DMS53 (cell line): ENCODE measurements around the gene KIAA1614.
A peak's percentile ranks its signal among the peaks of the same experiment; 100 is the strongest.

Experiments
- DNase-seq: peaks from one replicate; lab custom pipeline; 2025; lab: John Stamatoyannopoulos, UW

Gene KIAA1614

DNA sequence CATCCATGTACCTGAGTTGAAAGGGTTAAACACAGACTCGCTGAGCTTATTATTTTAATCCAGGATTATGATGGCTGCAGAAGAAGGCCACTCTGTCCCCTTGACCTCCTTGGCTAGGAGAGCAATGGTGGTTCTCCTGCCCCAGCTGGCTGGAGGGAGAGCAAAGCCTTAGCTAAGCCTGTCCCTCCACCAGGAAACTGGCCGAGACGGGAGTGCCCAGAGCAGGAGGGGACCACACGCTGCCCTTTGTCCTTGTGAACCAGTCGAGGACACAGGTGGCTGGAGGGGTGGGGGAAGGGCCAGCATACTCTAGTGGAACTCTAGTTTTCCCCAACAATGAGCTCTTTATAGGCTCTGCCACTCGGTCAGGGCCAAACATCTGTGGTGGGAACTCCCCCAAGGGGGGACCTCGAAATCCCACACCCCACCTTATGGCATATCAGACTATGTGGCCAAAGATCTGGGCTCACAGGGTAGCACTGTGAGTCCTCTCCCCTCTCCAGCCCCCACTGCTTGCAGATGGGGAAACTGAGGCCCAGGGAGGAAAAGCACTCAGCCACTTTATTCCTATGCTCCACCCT, 12.9 kb downstream of the KIAA1614 start:
- no peak for DNase-seq

DNA sequence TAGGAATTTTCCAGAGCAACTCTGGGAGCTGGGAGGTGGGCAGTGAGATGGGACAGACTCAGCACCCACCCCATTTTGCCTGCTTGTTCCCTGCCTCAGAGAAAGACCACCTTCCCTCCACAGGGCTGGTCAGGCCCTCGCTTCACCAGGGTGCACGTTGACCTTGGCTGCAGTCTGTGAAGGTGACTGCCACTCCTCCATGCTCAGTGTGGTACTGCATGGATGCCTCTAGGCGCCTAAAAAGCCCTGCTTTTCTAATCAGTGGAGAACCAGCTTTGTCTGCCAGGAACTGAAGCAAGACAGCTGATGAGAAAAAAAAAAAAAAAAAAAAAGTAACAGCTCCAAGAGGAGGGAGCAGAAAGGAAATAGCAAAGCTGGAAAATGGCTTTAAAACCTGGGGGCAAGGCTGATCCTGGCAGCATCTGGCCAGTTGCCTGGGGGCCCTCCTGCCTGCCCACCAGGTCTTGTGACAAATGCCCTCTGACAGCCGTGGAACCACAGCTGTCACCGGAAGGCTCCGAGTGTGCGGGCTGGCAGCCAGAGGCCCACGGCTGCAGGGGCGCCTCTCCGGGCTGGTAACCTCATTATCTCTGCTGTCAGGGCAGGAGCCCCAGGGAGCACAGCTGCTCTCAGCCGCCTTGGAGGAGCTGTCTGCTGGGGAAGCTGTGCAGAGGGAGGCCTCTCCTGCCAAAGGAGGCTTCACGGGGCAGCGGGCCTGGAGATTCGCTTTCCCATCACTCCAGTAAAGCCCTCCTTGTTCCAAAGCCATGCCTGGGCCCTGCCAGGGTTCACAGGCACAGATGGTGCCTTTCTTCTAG, 13.7 kb downstream of the KIAA1614 start:
- DNase-seq, result peak; percentile 22

DNA sequence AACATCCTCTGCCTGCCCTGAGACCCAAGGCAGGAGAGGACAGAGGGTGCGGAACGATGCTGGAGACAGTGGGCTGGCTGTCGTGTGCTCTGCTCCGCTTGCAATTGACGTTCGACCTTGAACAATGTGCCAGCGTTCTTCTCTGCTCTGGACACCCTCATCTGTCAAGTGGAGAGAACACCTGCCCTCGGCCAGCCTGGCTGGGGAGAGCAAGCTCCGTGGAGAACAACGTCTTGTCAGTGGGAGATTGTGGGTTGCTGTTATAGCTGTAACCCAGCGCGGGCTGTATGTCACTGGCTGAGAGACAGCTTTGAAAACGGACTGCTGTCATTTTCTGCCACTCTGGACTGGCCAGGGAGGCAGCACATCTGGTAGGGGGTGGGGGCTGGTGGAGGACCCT, 14.7 kb downstream of the KIAA1614 start:
- DNase-seq, result peak; percentile 62

DNA sequence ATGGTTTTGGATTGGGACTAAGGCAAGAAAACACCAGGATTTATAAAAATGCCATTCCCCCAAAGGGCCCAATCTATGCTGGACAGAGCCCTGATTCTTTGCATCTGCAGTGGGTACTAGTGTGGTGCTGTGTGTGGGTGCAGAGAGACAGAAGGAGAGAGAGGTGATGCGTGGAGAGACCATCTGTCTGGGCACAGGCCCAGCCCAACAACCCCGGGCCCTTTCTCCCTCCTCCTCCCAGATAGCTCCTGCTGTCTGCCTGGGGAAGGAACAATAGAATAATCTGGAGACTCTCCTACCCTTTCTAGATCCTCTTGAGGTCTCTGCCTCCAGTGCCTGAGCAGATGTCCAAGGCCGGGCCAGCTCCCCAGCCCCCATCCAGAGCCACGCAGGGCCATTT, 15.1 kb downstream of the KIAA1614 start:
- peak; percentile 37 for DNase-seq

DNA sequence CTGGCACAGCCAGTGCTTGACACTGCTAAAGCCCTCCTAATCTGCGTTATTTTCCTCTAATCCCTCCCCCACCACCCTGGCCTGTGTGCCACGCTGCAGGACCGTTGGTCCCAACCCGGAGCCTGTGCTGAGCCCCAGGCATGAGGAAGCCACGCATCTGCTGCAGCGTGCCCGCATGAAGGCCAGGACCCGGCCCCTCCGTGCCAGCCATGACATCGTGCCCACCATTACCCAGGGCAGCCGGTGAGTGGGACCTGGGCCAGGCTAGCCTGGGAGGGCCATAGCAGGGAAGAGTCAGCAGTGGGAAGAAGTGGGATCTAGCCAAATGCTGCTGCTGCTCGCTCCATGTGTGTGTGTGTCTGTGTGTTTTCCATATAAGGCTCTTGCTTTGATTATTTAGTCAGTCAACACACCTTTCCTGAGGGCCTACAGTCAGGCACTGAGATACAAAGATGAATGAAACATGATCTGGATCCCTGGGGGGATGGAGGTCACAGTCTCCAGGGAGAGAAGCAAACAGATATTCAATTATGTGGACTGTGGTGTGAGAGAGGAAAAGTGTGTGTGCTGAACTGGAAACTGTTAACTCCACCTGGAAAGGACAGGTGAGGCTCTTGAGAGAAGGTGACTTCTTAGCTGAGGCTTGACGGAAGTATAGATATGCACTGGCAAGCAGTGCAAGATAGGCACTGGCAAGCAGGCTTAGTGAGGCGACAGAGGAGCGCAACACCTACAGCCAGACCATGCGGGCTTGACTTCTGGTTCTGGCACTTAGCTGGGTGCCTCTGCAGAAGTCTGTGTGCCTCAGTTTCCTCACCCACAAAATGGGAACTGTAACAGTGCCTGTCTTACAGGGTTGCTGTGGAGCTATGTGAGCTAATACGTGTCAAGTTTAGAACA, 15.9 kb downstream of the KIAA1614 start:
- DNase-seq, result peak; percentile 73

DNA sequence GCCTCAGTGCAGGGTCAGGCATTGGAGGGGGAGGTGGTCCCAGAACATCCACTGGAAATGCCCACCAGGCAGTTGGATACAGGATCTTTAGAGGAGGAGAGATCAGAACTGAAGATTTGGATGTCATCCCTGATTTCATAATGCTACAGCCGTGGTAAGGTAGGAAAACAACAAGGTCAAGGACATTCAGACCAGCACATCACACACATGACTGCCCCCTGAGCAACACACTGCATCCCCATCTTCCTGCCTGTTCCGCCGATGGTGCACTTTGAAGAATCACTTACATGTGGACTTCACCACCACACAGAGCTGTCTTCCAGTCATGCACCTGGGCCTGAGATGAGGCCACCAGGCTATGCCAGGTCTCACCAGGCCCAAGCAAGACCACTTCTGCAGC, 16.7 kb downstream of the KIAA1614 start:
- no peak for DNase-seq

DNA sequence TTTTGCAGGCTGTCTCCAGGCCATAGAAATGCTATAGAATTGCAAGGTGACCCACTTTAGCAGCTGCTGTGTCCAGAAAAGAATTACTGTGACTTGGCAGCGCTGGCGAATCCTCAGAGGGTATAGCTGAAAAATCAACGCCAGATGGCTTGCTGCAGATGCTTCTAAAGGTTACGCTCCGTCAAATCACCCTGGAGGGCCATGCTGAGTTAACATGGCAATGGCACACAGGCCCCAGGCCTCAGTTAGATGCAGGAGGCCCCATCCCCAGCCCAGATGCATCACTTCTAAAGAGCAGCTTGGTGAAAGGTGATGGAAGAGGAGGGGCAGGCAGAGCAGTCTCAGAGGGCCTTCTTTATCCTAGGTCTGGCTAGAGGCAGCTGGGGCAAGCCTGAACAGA, 18.0 kb downstream of the KIAA1614 start:
- no peak for DNase-seq

DNA sequence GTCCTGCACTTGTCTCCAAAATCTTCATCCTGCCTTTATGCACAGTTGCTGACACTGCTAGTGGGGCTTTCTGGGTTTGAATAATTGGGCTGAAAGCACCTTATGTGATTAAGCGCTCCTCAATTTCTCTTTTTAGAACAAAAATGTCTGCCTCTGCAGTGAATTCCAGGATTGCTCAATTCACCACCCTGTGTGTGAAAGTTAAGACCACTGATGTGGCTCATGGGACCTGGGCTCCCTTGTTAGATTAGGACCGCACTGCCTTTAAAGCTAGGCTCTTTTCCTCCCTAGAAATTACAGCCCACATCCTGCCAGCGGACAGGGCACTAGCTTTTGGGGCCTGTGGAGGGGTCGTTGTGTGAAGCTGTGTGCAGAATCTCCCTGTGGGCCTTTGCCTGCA, 18.8 kb downstream of the KIAA1614 start:
- DNase-seq, result no peak

DNA sequence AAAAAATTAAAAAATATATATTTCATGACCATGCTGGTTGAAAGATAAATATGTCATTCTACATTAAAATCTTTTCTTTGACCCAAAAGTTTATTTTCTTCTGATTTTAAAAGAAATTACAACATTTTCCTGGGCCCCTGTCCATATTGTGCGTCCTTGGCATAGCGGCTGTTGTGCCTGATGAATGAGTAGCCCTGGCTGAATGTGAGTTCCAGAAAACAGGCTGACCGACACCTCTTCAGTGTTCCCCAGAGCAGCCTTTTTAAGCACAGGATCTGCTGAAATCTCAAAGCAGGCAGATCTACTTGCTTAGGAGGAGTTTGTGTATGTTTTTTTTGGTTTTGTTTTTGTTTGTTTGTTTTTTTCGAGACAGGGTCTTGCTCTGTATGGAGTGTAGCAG, 19.7 kb downstream of the KIAA1614 start:
- no peak for DNase-seq

DNA sequence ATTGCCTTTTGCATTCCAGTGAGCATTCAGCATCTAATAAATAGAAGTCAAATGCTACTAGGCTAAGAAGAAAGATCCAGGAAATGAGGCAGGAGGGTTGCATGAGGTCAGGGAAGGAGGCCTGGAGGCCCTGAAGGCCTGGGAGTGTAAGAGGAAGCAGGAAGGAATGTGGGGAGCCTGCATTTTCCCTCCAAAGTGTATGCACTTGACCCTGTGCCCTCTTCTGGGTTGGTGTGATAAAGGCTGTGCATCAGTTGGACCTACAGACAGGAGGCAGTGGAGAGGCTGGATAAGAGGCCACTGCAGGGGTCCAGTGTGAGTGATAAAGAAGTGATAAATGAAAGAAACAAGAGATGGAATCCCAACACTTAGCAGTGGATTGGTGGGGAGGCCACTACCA, 20.4 kb downstream of the KIAA1614 start:
- DNase-seq, result no peak

DNA sequence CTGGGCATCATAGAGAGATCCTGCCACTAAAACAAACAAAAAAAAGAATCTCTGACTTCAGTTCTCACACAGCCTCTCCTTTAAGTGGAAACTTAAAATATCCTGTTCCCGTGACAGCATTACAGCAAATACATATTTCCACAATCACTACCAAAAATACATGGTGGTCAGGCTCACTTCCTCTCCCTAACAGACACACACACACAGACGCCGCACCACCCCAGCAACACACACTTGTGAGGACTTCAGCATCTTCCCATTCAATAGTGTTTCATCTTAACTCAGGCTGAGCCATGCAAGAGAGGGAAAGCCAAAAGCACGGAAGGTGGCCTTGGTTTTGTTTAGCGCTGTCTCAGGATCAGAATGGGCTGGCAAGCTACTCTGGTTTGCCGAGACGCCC, 21.9 kb downstream of the KIAA1614 start:
- no peak for DNase-seq

DNA sequence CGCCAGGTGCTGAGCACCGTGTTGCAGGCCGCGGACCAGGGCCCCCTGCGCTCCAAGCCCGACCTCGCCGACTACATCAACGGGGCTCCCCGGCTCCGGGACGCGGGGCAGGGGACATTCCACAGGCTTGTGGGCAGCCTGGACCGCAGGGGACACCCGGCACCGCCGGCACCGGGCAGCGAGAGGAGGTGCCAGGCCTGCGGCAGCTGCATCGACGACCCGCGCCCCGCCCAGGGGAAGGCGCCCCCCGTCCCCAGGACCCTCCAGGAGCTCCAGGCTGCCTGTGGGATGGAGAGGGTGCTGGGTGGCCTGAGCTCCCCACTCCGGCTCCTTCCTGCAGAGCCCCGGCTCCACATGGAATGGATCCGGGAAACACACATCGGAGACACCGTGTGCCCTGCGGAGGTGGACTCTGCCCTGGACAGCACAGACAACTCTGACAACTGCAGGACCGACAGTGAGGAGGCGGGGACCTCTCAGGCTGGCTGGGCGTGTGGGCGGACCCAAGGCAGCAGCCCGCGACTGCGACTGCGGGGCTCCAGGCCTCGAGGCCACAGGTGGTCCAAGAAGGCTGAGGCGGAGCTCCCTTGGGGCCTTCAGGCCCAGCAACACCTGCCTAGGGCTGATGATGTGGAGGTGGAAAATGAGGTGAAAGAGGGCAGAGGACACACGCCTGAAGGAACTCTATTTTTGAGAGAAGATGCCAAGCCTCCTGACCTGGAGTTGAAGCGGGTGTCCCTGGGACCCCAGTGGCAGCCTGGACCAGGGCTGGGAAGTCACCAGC, 22.8 kb downstream of the KIAA1614 start:
- no peak for DNase-seq

DNA sequence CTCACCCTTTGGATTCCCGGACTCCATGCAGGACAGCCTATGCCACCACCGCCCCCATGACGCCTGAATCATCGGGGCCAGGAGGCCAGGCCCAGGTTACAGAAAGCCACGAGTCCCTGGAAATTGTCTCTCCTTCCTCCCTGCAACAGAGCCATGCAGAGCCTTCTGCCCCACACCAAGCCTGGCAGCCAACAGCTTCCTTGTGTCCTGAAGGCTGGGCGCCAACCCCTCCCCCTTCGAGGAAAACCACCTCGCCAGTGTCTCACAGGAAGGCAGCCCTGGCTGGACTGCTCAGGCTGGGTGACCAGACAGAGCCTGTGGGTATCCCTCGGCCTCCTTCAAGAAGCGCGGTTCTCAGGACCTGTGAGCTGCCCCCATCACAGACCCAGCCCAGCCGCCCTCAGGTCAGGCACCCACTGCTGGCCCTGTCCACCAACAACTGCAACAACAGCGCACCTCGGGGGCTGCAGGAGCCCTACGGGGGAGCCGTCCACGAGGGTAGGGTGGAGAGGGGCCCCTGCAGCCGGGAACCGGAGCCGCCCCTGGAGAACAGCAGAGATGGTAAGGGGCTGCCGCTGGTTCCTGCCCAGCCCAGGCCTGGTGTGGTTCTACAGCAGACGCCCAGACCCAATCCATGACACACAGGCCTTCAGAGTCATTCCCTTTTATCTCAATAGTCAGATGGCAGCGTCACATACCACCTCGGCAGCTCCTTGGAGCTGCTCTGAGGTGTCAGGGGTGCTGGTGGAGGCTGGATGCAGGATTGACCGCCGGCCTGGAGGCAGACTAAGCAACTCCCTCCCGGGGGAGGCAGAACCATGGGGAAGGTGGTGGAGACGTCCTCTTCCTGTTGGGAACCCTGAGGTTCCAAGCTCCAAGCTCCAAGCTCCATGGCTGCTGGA, 23.7 kb downstream of the KIAA1614 start:
- DNase-seq, result no peak

DNA sequence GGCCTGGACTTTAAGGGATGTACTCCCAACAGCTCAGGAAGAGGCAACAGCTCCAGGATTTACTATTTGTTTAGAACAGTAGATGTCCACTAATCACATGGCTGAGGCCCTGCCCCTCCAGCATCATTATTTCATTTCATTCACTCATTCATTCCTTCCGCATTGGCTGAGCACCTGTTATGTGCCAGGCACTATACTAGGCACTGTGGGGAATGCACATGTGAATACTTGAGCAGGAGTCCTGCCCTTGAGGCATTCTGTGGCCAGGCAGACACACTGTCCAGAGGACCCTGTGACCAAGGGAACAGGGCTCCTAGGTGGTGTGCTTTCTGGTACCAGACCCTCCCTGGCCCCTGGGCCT, 24.3 kb downstream of the KIAA1614 start:
- no peak for DNase-seq

DNA sequence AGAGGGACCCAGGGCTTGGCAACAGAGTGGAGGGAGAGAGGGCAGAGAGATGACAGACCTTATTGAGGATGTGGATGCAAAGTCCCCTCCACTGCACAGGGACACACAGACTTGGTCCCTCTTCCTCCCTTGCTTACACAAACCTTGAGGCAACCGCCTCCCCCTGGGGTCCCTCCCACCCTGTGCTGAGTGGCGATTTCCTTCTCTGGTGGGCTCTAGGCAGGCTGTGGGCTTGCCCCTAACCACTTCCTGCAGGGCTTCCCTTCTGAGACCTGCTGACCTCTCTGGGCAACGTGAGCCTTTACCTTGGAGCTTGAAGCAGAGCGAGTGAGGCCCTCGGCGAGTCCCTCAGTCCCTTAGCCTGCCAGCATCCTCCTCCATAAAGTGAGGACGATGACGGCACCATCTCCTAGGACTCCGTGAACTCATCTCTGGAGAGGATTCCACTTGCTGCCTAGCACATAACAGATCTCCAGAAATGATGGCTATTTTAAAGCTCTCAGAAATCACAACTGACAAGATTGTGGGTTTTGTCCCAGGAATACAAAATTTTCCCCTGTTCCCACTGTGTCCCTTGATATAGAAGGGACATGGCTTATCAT, 25.0 kb downstream of the KIAA1614 start:
- DNase-seq, result no peak

DNA sequence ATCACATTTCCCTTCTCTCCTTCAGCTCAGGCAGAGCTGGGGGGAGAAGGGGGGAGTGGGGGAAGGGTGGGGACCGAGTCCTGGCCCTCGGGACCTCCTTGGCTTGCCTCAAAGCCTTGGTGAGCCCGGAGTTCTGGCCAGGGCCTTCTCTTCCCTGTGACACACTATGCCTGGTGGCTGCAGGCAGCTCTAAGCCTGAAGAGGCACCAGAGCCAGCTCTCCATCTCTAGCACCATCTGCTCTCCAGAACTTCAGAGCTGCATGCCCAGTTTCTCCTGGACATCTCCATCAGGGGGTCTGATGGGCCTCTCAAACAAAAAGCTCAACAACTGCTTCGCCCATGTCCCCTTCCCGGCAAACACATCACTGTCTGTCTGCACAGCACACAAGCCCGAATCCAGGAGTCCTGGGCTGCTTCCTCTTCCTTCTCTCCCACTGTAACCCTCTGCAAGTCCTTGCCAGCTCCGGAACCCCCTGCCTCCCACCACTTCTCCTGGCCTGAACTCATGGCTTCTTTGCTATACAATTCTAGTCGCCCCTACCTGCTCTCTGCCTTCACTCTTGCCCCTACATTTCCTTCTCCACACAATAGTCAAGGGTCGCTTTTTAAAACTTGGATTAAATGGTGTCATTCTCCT, 26.5 kb downstream of the KIAA1614 start:
- DNase-seq, result no peak

DNA sequence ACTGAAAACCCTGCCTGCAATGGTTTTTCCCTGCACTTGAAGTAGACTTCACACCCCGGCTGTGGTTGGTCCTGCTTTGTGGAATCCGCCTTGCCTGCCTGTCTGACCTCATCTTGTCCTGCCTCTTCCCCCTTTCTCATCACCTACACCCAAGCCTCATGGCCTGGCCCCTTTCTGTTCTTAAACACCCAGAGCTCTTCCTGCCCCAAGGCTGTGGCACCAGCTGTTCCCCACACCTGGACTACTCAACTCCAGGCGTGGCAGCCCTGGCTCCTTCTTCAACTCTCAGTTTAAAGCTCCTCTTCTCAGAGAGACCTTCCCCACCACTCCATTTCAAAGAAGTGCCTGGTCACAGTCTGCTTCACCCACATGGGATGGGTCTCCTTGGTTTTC, 27.0 kb downstream of the KIAA1614 start:
- no peak for DNase-seq

DNA sequence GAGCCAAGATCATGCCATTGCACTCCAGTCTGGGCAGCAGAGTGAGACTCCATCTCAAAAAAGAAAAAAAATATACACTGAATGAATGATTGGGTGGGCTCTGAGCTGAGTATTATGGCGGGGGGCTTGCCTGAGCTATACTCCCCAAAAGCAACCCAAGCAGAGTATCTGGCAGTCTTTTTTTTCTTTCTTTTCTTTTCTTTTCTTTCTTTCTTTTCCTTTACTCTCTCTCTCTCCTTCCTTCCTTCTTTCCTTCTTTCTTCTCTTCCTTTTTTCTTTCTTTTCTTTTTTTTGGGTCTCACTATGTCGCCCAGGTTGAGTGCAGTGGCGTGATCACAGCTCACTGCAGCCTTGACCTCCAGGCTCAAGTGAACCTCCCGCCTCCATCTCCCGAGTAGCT, 27.7 kb downstream of the KIAA1614 start:
- no peak for DNase-seq

DNA sequence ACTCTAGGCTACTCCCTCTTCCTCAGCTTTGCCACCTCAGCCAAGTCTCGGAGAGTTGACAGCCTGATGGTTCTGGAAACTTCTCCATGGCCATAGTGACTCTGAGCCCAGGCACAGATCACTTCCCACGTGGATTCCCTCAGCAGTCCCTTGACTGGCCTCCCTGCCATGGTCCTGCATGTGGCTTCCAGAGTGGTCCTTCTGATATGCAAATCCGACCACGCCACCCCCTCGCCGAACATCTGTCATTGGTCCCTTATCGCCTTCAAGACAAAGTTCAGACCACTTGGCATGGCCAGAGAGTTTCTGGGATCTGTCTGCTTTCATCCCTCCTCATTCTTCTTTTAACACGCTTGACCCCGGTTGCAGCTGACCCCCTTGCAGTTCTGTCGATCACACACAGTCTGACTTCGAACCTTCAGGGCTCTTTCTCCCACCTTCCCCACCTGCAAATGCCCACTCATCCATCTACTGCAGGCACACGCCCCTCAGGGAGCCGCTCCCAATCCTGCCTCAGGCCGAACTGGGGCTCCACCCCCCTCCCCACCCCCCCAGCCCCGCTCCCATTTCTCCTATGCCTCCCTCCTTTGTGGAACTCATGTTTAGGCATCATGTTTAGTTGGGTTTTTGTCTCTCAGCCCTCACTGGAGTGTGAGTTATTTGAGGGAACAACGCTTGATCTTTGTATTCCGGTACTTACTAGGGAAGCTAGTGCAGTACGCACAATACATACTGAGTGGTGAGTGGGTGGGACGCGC, 29.0 kb downstream of the KIAA1614 start:
- DNase-seq, result no peak
